AG04450 (cell line): ENCODE data around the gene FAM200A. TPM values are rescaled to one million over a fixed set of nuclear protein-coding genes. Genes with fewer than 3 reads are reported as not detected.

Experiments used
- CTCF ChIA-PET: fragments of 300-600, 350-600 bp; formaldehyde crosslinking; extraction: SDS; loops from one replicate; lab custom pipeline; 2022; ENCODE audit warnings: antibody characterized with exemption, inconsistent platforms; lab: Charles Lee
- POLR2A ChIA-PET: fragments of 350-600 bp; formaldehyde crosslinking; extraction: SDS; loops from one replicate; lab custom pipeline; 2021; ENCODE audit warnings: antibody characterized with exemption, inconsistent platforms; lab: Yijun Ruan, JAX
- DNase-seq: peaks from one replicate; pipeline ENCODE4 v3.0.0-alpha.2; 2011; ENCODE audit warnings: low read depth, low spot score
- H3K27ac ChIP-seq: one replicate; pipeline ENCODE4 v1.5.1; 2012; ENCODE audit warnings: low read depth, low read length, control low read depth
- H3K27me3 ChIP-seq: one replicate; pipeline ENCODE4 v1.6.0; 2012; ENCODE audit warnings: low read length; ENCODE audit not compliant: control insufficient read depth, insufficient read depth
- H3K4me3 ChIP-seq: 2 replicates; pipeline ENCODE4 v1.5.1; 2011; ENCODE audit warnings: mild to moderate bottlenecking, low read depth, low read length, control low read depth
- H3K9me3 ChIP-seq: 2 replicates; pipeline ENCODE4 v1.5.1; 2012; ENCODE audit warnings: low read length; ENCODE audit not compliant: control insufficient read depth, insufficient read depth
- polyA plus RNA-seq: library from polyadenylated mRNA; depleted of rRNA; stranded (reverse); fragments of >200 nt; gene quantifications from 2 replicates; pipeline ENCODE4 v1.2.3, GENCODE V29; 2011
- TF ChIP-seq, protein P1 (sequence below): IDR thresholded peaks from 2 replicates; pipeline ENCODE4 v1.5.1; 2011; ENCODE audit warnings: low read depth, low read length, control low read depth, inconsistent platforms

Gene FAM200A
- polyA plus RNA-seq, 1 experiment = 11.8 TPM

DNA sequence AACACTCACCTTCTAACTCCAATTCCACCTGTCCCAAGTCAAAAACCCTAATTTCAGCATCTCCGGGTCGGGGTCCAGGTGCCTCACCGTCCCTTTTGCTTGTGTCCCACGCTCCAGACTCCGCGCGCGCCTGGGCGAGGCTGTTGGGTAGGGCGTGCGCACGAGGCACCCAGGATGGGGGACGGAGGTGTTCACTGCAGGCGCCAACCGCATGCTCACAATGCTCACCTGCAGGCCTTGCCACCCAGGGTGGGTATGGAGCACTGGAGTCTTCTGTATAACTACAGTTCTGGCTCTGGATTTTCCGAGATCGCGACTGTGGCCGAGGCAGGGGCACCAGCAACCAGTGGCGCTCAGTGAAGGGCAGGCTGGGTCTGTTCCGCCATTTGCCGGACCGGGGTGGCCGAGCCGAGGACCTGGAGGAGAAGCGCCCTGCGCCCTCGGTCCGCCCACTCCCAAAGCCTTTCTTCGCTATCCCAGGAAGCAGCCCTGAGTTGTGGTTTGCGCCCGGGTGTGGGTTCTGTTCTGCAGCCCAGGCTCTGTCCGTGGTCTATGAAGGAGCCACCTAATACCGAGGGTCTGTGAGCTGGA, 8.7 kb downstream of the FAM200A start:
- Histone ChIP-seq H3K9me3 (peaks cover 53% of the 10 kb centered on the region), H3K4me3 (no peak overlapping the region), H3K27ac (no peak overlapping the region), H3K27me3 (no peaks in the 10 kb centered on the region)
- ChIA-PET POLR2A (no interaction called here), CTCF (no interaction called here)
- TF ChIP-seq, protein P1, sequence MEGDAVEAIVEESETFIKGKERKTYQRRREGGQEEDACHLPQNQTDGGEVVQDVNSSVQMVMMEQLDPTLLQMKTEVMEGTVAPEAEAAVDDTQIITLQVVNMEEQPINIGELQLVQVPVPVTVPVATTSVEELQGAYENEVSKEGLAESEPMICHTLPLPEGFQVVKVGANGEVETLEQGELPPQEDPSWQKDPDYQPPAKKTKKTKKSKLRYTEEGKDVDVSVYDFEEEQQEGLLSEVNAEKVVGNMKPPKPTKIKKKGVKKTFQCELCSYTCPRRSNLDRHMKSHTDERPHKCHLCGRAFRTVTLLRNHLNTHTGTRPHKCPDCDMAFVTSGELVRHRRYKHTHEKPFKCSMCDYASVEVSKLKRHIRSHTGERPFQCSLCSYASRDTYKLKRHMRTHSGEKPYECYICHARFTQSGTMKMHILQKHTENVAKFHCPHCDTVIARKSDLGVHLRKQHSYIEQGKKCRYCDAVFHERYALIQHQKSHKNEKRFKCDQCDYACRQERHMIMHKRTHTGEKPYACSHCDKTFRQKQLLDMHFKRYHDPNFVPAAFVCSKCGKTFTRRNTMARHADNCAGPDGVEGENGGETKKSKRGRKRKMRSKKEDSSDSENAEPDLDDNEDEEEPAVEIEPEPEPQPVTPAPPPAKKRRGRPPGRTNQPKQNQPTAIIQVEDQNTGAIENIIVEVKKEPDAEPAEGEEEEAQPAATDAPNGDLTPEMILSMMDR = no peak
- DNase-seq = no peak

DNA sequence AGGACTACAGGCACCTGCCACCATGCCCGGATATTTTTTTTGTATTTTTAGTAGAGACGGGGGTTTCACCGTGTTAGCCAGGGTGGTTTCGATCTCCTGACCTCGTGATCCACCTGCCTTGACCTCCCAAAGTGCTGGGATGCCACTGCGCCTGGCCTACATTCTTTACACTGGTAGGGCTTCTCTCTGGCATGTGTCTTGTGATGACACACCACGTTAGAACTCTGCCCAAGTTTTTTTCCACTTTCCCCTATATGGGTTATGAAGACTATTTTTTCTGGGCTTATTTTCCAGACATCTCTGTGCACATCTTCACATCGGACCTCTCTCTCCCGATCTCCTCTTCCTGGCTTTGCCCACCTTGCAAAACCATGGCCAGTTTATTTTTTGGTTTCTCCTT, 10.7 kb downstream of the FAM200A start:
- DNase-seq = no peak
- CTCF ChIA-PET = no interaction called here

DNA sequence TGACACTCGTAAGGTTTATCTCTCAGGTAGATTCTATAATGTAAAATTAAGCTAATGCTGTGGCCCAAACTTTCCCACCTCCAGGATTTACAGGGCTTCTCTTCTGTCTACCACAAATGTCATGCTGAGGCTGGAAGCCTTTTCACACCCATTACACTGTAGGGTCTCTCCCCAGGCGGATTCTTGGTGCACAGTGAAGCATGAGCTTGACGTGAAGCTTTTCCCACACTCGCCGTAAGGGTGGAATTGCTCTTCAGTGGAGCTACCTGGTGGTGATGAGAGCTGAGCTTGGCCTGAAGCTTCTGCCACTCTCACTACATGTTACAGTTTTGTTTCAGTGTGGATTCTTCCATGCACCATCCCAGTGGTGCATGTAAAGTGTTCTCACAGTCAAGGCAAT, 11.4 kb downstream of the FAM200A start:
- ChIA-PET POLR2A (interaction anchor here (0.5 kb wide), 1 partner anchor 65 kb away, joined by 8 read pairs; no protein-coding TSS in a partner anchor), CTCF (no interaction called here)
- Histone ChIP-seq H3K27ac (no peak overlapping the region), H3K9me3 (peaks cover 66% of the 10 kb centered on the region), H3K4me3 (no peak overlapping the region), H3K27me3 (no peaks in the 10 kb centered on the region)
- TF ChIP-seq, protein P1 = no peak
- DNase-seq = no peak

More for the DNA sequence above, 10.7 kb downstream of the FAM200A start:
- Histone ChIP-seq H3K27ac (no peak overlapping the region), H3K27me3 (no peaks in the 10 kb centered on the region), H3K4me3 (no peak overlapping the region), H3K9me3 (peaks cover 60% of the 10 kb centered on the region)
- POLR2A ChIA-PET = no interaction called here
- TF ChIP-seq, protein P1 = no peak

DNA sequence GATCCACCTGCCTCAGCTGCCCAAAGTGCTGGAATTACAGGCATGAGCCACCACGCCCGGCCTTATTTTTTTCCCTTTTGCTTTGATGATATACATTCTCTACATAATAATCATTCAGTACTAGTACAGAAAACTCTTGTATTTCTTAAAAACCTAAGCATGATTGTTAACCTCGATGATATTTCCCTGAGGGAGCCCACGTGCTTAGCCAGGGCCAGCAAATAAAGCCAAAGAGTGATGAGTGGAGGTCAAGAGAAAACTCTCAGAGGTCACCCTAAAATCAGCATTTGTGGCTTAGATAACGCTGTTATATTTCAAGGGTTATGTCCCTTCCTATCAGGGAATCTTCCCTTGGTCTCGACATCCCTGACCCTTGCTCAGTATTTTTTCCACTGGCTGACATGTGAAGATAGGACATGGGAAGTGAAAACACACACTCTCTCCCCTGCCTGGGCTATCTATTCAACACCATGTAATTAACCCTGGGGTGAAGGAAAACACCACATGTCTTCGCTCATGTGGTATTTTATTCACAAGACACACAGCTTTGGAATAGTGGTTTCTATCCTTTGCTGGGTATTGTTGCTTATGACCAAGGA, 12.6 kb downstream of the FAM200A start:
- ChIA-PET POLR2A (no interaction called here), CTCF (interaction anchor here (0.6 kb wide), 1 partner anchor 543 kb away, joined by 4 read pairs; no protein-coding TSS in a partner anchor)
- Histone ChIP-seq H3K27ac (no peak overlapping the region), H3K27me3 (no peaks in the 10 kb centered on the region), H3K9me3 (peaks cover 76% of the 10 kb centered on the region), H3K4me3 (no peak overlapping the region)
- TF ChIP-seq, protein P1 = no peak
- DNase-seq = no peak

DNA sequence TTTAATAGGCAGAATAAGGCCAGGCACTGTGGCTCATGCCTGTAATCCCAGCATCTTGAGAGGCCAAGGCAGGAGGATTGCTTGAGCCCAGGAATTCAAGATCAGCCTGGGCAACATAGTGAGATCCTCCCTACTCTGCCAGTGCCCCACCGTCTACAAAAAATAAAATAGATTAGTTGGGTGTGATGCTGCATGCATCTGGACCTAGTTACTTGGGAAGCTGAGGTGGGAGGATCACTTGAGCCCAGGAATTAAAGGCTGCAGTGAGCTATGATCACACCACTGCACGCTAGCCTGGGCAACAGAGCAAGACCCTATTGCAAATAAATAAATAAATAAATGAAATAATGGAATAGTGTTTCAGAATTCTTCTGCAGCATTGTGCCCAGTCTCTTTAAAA, 16.2 kb downstream of the FAM200A start:
- no peaks in the 10 kb centered on the region for H3K27me3 ChIP-seq
- POLR2A ChIA-PET = no interaction called here
- H3K9me3 ChIP-seq = peaks cover 76% of the 10 kb centered on the region
- no peak overlapping the region for H3K27ac ChIP-seq
- H3K4me3 ChIP-seq = no peak overlapping the region
- CTCF ChIA-PET = no interaction called here
- DNase-seq = no peak
- TF ChIP-seq, protein P1 = no peak
